ENCODE results near the gene C20orf204.

C20orf204 gene

DNA sequence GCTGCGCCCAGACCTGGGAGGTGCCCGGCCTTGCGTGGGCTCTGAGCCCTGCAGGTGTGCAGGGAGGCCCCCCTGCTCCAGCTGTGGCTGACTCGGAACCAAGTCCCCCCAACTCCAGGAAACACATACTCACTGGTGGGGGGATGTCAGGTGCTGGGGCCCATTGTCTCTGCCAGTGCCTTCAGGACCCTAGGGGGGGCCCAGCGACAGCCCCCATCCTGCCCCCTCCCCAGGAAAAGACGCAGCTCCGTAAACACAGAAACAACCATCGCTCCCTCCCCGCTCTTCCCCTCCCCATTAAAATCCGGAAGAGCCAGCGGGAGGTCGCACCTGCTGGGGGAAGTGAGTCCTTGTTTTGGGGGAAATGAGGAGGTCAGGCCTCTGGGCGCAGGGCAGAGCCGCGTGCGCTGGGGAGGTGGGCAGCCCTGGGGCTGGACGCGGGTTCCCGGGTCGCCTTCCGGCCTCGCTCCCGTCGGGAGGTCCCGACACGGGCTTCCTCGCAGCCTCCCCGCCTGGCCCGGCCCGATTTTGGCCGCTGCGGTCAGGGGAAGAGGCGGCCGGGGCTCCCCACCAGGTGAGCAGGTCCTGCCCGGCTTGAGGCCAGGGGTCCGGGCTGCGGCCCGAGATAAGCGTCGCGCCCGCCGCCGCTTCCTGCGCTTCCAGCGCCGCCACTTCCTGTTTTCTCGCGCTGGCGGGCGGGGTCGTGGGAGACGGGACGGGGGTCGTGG is 6.2 kb downstream of the C20orf204 start:
- no peak for DNase-seq

DNA sequence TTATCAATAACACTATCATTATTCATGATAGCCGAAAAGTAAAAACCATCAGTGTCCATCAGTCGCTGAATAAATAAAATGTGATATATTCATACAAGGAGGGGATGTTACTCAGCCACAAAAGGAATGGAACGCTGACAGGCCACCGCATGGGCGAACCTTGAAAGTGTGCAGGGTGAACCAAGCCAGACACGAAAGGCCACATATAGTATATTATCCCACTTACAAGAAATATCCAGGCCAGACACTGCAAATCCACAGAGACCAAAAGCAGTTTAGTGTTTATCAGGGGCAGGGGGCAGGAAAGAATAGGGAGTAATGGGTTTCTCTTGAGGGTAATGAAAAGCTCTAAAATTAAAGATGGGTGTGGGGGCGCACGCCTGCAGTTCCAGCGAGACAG is 7.8 kb downstream of the C20orf204 start:
- DNase-seq = no peak

DNA sequence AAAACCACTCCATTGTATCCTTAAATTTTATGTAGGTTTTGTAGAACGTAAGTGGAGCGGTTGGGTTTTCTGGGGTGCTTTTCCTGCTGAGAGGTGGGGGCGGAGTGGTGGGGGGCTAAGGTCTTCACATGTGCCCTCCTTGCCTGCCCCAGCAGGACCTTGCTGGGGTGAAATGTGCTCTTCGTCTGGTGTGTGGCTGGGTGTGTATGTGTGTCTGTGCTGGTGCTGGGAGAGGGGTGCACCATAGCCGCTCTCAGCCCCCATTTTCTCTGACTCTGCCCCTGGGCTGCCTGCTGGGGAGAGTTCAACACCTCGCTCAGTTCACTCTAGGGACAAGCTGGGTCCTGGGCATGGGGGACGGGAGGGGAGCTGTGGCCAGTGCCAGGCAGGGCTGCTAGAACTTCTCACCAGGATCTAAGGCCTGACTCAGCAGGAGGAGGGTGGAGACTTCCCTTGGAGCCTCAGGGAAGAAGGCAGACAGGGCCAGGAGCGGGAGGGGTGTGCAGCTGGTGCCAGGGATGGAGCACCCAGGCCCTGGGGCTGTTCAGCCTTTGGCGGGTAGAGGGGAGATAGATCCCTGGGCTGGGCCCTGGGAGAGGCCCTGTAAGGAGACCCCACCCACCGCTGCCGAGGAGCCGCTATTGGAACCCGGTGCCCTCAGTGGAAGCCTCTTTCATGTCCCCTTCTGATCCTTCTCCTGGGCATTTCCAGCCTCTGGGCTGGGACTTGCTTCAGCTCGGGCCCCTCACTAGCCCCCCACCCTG is 8.7 kb downstream of the C20orf204 start:
- DNase-seq = no peak

DNA sequence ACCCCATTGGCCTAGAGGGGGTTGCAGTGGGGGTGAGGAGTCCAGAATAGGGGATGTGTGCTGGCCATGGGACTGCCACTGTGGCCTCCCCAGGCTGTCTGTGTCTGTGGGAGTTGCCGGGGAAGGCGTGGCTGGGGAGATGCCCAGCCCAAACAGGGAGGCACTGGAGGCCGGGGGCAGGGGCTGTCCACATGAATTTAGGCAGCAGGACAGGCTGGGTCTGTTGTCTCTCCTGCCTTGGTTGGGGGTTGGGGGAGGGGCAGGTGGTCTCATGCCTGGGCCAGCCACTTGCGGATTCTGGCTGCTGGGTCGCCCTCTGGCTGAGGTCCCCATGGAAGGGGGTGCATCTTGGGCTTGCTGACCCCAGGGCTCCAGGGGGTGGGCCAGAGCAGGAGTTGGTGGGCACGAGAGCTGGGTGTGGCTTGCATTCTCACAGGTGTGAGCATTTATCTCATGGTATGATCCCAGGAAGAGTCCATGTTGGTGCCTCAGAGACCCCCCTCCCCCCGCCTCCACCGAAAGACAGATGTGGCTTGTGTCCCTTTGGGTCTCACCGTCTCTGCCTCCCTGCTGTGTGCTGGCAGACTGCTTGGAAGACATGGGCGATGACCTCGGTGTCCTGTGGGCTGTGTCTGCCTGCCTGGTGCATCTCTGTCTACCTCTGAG is 9.5 kb downstream of the C20orf204 start:
- no peak for DNase-seq

DNA sequence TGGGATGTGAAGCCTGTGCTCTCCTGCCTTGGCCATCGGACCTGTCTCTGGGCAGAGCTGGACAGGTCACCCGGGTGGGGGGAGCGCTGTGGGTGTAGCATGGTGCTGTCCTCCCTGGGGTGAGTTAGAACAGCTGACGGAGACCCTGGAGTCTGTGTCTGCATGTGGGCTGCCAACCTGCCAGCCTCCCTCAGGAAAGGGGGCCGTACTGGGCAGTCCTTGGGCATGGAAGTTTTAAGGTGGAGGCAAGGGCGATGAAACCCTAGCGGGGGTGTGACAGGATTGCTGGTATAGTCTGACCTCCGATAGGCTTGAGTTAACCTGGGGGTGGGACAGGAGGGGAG is 11.0 kb downstream of the C20orf204 start:
- DNase-seq = no peak

DNA sequence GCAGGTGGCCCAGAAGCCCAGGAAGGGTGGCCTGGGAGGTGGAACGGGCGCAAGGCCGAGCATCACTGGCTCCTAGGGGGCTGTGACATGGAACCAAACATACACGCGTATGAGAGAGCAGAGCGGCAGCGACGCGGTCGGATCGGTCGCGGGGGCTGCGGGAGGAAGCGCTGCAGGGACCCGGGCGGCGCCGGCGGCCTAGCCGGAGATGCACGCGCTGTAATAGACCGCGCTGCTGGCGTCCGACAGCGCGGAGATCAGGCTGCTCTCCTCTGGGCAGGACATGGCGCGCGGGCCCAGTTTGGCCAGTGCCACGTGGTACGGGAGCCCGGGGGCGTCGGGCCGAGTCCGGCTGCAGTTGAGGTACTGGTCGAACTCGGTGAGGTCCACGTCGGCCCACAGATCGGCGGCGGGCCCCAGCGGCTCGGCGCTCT is 12.0 kb downstream of the C20orf204 start:
- no peak for DNase-seq

DNA sequence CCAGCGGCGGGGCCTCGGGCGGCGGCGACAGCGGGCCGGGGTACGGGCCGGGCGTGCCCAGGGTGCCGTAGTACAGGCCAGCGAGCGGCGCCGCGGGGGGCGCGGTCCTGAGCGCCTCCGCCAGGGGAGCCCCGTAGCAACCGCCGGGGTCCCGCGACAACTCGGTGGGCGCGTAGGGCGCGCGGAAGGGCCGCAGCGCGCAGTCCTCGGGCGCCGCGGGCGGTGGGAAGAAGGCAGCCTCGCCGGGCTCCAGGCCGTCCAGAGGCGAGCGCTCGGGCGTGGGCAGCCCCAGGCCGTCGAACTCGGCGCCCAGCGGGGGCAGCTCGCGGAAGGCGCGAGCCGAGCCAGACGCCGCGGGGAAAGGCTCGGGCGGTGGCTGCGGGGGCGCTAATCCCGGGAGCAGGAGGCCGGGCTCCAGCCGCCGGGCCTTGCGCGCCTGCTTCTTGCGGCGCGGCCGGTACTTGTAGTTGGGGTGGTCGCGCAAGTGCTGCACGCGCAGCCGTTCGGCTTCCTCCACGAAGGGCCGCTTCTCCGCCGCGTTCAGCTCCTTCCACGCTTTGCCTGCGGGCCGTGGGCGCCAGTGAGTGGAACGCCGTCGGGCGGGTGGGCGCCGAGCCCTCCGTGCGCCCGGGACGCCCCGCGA is 12.5 kb downstream of the C20orf204 start:
- no peak for DNase-seq

DNA sequence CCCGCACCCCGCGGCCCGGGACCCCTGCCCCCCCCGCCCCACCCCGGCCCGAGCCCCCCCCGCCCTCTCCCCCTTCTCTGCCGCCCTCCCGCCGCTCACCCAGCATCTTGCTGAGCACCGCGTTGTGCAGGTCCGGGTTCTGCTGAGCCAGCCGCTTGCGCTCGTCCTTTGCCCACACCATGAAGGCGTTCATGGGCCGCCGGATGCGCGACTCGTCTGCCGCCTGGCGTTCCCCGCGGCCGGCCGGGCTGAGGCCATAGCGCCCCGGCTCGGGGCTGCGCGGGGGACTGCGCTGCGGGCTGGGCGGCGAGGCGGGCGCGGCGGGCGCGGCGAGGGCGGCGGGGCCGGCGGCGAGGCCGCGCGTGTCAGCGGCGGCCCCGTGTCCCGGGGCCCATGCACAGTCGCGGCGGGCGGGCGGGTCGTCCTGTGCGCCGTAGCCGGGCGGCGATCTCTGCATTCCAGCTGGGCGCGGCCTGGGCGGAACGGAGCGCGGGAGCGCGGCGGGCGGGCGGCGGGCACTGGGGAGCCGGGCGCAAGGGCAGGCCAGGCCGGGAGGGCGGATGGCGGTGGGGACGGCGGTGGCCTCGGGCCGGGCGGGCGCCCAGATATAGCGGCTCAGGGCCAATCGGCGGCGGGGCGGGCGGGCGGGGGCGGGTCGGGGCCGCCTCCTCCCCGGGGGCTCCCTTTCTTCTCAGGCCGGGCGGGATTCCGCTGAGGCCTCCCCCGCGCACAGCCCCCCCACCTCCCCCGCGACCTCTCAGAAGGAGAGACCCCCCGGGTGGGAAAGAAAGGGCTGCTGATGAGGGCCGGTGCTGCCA is 13.3 kb downstream of the C20orf204 start, which contains the start of gene SOX18:
TSS of gene SOX18 (minus strand) at position 580 of the 818 bp plus-strand sequence. CDS start at position 457, 123 bp downstream.
- DNase-seq = no peak

DNA sequence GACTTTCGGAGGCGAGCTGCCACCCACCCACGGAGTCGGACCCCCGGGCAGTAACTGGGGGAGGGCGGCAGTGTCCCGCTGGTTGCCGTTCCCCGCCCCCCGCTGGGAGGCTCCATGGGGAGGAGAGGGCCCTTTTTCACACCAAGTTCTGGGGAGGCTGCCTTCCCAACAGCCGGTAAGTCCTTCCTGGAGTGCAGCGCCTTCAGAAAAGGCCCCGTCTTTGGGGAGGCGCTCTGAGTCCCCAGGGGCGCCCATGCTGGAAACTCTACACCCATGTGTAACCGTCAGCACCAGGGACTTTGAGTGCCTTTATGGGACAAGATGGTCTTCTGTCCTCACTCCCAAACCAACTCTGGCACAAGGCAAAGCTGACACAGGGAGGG is 13.9 kb downstream of the C20orf204 start:
- DNase-seq = no peak

DNA sequence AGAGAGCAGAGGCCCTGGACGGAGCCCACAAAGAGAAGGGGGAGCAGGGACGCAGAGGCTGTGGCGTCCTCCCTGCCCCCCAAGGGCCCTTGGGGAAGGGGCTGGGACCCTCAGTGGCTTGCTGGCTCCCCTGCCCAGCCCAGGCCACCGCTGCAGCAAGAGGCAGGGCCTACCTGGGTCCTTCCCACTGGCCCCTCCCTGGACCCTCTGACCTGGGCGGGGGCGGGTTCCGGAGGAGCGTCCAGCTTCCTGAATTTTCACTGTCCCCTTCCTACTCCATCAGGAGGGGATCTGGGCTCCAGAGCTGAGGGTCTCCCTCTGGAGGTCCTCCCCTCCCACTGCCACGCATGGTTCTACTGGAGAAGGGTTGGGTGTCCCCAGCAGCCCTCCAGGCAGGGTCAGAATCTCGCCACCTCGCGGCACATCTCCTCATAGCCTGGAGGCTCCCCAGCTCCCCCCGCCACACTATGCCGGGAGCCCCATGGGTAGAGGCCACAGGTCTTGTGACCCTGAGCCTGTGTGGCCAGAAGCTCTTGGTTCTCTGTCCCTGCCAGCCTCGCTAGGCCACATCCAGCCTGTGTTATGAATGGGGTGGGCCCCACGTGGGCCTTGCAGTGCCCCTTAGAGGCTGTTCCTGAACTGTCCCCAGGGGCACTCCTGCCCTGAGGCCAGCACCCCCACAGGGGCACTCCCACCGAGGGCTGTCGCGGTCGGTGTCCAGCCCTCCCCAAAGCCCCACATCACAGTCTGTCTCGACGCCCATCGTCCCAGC is 14.5 kb downstream of the C20orf204 start:
- DNase-seq = no peak

DNA sequence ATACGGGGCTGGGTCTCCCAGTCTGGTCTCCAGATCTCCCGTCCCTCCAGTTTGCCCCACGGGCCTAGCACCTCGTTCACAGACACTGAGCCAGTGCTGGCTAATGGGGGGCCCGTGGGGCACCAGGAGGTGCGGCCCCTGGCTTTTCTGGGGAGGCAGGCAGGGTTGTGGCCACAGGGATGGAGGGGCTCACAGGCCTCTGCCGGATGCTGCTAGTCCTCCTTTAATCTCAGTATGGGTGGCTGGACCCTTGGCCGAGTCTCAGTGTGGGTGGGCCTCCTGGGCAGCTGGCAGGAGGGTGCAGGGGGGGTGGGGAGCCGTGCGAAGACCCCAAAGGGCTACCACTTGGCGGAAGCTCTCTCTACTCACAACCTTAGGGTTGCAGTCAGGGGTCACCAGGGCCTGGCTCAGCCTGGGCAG is 15.1 kb downstream of the C20orf204 start:
- no peak for DNase-seq

DNA sequence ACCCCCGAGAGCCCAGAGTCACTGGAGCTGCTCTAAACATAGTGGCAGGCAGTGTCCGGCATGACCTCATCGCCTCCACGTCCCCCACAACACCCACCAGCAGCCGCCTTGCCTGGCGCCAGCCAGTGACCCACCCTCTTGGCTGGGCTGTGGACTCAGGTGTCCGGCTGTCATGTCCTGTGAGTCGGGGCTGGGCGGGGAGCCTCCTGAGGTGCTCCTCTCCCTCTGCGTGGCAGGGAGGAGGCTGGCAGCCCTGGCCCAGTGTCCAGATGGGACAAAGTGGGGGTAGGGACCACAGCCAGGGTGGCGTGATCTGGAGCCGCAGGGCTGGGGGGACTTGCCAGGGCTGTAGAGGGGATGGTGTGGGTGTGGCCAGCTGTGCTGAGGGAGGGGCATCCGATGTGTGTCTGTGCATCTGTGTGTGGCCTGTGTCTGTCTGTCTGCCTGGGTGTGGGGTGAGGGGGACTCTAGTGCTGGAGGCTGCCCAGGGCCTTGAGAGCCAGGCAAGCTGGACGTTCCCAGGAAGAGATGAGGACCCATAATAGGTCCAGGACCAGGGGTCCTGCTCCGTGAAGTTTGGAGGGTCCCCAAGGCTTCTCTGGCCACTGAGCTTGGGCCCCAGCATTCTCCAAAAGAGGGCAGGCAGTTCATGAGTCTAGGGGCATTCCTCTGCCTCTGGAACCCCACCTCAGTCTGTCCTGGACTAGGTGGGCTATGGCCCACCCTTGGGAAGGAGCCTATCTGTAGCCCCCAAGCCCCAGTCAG is 15.8 kb downstream of the C20orf204 start:
- no peak for DNase-seq

DNA sequence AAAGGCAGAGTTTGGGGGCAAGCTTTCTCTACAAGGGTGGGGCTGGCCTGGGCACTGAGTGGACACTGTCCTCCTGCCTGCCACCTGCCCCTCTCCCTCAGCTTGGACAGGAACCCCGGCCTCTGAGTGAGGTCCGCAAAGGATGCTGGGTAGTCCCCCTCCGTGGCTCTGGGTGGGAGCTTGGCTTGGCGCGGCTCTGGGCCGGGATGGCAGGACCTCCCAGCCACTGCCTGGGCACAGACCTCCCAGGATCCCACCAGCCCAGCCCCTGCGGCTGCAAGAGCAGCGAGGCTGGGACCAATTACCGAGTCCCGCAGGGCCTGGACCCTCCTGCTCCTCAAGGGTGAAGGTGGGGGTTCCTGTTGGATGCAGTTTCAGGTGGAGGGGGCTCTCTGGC is 16.3 kb downstream of the C20orf204 start:
- DNase-seq = no peak

DNA sequence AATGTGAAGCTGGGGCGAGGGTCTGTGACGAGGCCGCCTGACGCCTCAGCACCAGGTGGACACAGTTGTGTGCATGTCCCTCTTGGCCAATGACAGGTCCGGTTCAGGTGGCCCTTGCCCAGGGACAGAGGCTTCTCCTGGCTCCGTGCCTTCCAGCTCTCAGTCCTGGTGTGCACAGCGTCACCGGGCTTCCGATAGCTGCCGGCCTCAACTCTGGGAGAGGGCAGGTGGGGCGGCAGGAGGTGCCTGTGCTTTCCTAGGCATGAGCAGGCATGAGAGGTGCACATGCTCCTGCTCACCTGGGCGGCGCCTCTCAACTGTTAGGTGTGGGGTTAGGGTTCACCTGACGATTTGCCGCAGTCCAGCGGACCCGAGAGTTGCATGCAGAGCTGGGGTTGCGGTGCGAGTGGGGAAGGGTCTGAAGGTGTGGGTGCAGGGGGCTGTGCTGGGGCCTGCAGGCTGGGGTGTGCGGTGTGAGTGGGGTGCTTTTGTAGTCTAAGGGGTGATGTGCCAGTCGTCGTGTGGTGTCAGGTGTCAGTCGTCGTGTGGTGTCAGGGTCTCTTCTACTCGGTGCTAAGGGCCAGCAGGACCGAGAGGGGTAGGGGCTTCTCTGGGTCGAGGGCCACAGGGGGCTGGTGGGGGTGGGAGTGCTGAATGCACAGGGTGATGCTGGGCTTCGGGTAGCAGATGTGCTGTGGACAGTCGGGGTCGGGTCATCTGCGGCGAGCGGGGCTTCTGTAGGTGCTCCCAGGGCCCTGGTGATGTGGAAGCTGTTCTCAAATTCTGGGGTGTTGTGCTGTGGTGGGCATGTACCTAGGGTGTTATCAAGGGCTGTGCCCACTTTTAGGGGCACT is 17.2 kb downstream of the C20orf204 start:
- no peak for DNase-seq

DNA sequence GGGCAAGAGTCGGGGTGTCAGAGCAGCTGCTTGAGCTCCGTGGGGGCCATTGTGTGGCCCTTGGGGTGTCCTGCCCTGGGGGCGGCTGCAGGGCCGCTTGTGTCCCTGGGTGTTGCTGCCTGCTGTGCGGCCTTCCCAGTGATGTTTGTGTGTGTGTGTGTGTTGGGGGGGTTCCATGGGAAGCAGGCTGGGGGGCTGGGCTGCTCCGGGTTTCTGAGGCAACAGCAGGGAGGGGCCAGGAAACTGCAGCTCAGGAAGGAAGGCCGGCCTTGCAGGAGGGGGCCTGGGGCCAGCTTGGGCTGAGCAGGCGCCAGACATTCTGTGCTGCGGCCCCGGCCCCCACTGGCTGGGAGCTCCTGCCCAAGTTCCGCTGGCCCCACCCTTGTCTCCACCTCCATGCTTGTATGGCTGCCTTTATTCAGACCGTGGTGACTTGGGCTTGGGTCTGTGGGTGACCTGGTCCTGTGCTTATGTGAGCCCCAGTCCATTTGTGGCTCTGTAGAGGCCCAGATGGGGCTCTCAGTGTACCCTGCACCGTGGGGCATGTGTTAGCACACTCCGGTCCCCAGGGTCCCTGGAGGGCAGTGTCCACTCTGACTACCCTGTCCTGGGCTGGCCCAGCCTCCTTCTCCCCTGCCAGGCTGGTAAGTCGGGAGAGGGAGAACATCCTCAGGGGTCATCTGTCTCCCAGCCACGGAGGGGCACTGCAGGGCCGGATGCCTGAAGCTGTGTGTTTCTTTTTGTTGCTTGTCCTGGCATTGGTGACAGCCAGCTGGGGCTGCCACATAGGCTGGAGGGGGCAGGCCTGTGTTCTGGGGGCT is 18.1 kb downstream of the C20orf204 start:
- DNase-seq = no peak

DNA sequence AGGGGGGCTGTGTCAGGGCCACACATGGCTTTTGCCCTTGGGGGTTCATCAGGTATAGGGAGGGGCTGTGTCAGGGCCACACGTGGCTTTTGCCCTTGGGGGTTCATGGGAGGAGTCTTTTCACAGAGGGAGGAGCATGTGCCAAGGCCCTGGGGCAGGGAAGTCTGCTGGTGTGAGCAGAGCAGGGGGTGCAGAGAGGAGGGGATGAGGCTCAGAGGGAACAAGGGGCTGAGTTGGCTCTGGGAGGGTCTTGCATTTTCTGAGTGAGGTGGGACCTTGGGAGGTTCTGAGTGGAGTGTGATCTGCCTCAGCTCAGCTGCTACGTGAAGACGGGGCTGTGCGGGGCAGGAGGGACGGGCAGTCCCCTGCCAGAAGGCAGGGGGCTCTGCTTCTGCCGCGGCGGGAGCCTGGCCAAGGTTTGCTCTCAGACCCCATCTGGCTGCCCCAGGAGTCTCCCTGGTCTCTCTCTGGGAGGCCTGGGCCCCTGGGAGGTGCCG is 19.5 kb downstream of the C20orf204 start:
- DNase-seq = no peak

DNA sequence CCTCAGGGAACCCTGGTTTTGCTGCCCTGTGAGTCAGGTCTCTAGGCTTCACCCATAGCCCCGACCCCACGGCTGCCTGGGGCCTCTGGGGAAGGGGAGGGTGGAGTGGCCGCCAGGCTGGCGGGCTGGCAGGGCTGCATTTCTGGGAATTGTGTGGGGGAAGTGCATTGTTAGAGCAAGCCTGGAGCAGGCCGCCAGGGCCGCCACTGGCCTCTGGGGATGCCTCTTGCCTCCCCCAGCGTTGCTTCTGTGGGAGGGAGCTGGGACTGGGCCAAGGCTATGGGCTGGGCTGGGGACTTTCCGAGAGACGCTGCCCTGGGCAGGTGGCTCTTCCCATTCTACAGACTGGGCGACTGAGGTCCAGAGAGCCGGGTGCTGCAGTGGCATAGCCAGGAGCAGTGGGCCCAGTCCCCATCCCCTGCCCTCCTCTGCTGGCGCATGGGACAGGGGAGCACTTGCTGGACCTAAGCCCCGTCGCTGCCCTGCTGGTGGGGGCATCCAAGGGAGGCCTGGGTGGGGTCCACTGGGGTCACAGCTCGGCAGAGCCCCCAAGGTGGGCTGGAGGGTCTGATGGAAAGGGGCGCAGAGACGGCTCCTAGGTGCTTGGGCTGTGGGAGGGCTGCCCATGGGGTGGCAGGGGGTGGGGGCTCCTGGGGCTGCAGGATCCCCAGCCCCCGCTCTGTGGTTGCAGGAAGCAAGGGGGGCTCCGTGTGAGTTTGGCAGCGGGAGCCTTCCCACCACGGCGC is 20.1 kb downstream of the C20orf204 start:
- no peak for DNase-seq

DNA sequence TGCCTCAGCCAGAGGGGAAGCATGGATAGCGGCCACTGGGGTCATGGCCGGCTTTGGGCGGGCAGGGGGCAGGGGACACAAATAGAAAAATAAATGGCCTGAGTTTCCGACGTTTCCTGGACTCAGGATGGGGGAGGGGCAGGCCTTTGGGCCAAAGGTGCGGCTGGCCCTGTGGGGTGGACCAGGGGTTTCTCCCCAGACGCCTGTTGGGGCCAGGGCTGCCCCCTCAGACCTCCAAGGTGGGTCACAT is 20.6 kb downstream of the C20orf204 start:
- DNase-seq = no peak

Measured in effector CD4-positive, alpha-beta T cell (primary cell).